Pons (tissue), 1 donor: Measurements from ENCODE around the gene SEPTIN5.
"Not testable (repeated sequence)": the region's sequence is repeated elsewhere in the genome, so short reads cannot be mapped to it uniquely, and the experiment has no call there.

ENCODE experiments used
- DNase-seq: peaks from one replicate; pipeline ENCODE4 v3.0.0-alpha.2; 2016; ENCODE audit warnings: low spot score

Gene SEPTIN5

DNA sequence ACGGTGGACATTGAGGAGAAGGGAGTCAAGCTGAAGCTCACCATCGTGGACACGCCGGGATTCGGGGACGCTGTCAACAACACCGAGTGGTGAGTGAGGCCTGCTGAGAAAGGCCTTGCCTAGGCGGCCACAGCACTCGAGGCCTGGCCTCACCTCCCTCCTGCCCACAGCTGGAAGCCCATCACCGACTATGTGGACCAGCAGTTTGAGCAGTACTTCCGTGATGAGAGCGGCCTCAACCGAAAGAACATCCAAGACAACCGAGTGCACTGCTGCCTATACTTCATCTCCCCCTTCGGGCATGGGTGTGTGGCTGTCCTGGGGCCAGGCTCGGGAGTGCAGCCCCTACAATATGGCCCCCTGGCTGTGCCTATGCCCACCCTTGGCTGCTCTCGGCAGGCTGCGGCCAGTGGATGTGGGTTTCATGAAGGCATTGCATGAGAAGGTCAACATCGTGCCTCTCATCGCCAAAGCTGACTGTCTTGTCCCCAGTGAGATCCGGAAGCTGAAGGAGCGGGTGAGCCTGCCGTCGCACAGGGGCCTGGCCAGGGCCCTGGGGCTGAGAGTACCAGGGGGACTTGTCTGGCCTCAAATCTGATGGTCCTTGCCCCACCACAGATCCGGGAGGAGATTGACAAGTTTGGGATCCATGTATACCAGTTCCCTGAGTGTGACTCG, 6.0 kb downstream of the SEPTIN5 start:
- no peak for DNase-seq

DNA sequence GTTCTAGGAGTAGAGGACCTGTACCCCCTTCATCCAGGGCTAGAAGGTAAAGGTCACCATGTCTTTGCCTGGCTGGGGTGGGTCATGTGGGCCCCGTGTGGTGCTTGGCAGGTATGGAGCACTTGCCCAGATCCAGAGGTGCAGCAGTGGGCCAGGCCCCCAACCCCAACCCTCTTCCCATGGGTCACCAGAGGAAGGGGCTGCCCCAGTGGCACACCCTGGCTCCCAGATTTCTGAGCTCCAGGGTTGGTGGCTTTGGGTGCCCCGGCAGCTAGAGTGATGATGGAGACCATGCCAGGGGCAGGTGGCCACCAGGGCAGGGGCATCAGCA, 6.7 kb downstream of the SEPTIN5 start:
- DNase-seq, result no peak

DNA sequence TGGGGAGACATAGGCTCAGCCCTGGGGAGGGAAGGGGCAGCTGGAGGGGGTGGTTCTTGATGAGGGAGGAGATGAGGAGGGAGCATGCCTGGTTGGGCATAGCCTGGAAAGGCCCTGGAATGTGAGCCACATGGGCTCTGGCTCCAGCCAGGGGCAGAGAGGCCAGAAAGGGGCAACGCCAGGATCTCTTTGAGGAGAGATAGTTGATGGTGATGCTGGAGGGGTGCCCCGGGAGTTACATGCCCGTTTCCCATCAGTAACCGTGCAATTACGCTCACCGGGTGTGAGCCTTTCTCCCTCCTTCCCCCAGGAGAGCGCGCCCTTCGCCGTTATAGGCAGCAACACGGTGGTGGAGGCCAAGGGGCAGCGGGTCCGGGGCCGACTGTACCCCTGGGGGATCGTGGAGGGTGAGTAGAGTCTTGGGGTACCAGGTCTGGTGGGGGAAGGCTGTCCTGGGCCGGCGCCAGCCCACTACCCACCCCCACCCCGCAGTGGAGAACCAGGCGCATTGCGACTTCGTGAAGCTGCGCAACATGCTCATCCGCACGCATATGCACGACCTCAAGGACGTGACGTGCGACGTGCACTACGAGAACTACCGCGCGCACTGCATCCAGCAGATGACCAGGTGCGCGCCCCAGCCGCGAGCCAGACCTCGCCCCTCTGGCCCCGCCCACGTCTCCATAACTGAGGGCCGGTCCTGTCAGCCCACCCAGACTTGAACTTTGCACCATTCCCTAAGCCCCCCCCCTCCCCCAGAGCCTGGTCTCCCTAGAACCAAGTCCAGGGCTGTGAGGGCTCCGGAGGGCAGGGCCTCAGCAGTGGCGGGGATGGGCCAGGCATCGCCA, 7.3 kb downstream of the SEPTIN5 start:
- no peak for DNase-seq

DNA sequence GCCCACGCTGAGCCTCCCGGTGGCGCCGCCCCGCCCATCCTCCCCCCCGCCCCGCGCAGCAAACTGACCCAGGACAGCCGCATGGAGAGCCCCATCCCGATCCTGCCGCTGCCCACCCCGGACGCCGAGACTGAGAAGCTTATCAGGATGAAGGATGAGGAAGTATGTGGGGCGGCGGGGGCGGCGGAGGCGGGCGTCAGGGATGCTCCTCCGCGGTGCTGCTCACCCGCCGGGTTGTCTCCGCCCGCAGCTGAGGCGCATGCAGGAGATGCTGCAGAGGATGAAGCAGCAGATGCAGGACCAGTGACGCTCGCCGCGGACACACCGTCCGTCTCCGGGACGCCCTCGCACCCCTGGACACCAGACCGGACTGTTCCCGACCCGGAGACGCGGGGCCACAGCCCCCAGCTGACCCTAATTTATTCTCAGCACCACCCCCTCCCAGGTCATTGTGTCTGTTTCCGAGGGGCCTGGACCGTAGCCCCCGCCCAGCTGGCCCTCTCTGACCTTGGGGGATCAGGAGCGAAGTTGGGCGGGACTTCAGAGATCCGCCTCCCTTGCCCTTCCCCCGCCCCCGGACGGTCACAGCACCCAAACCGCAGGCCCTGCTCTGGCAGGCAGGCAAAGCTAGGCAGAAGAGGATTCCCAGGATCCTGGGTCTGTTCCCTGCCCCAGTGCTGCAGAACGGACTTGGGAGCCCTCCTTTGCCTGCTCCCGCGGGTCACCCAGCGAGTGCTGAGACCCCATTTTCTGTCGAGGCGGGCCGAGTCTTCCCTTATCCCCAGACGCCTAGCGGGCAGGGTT, 8.1 kb downstream of the SEPTIN5 start:
- no peak for DNase-seq

DNA sequence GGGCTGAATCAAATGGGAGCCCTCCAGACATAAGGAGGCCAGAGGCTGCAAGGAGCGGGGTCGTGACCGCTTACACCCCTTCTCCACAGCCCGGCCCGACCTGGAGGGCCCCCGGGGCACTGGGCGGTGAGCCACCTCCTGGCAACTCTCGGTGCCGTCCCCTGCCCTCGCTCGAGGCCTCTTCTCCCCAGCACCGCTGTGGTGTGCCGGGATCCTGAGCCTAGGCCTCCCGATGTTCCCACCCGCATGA, 8.6 kb downstream of the SEPTIN5 start:
- no peak for DNase-seq

DNA sequence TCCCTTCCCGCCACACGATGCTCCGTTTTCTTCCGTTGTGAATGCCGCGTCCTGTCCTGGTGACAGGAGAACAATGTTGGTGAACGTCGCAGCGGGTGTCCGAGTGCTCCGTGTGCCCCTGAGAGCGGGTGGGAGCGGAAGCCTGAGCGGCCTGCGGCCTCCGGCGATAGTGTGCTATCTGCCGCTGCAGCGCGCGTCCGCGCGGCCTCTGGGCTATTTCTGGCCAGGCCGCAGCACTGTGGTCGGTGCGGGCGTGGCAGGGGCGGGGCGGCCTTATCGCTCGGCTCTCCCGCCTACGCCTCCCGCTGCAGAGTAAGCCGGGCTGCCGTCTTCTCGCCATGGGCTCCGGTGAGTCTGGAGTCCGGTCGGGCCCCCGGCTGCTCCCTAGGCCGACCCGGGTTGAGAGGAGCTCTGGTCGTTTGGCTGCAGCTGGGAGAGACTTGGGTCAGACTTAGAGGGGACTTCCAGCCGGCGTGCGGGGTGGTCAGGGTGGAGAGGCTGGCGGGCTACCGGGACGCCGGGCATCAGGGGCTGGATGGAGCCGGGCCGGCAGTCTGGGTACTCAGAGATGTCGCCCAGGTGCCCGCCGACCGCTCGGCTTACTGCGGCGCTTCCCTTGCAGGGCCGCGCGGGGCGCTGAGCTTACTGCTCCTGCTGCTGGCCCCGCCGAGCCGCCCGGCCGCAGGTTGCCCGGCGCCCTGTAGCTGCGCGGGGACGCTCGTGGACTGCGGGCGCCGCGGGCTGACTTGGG, 9.1 kb downstream of the SEPTIN5 start, which contains the start of gene GP1BB:
Gene GP1BB (plus strand): TSS at position 308 of the 751 bp plus-strand sequence. CDS start 31 bp downstream, at position 339.
- DNase-seq, result no peak

DNA sequence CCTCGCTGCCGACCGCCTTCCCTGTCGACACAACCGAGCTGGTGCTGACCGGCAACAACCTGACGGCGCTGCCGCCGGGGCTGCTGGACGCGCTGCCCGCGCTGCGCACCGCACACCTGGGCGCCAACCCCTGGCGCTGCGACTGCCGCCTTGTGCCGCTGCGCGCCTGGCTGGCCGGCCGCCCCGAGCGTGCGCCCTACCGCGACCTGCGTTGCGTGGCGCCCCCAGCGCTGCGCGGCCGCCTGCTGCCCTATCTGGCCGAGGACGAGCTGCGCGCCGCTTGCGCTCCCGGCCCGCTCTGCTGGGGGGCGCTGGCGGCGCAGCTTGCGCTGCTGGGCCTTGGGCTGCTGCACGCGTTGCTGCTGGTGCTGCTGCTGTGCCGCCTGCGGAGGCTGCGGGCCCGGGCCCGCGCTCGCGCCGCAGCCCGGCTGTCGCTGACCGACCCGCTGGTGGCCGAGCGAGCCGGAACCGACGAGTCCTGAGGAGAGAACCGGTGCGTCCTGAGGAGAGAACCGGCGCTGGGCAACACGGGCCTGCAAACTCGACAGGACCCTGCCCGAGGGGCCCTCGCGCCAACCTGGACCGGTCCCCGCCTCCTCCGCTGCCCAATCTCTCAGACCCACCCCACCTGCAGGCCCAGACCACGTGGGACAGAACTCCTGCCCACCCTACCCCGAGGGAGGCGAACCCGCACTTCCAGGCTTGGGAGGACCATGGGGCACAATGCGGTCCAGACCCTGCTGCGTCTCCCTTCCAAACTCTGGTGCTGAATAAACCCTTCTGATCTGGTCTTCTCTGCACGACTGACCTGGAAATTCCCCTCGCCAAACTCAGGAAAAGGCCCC, 9.9 kb downstream of the SEPTIN5 start:
- DNase-seq, result no peak

DNA sequence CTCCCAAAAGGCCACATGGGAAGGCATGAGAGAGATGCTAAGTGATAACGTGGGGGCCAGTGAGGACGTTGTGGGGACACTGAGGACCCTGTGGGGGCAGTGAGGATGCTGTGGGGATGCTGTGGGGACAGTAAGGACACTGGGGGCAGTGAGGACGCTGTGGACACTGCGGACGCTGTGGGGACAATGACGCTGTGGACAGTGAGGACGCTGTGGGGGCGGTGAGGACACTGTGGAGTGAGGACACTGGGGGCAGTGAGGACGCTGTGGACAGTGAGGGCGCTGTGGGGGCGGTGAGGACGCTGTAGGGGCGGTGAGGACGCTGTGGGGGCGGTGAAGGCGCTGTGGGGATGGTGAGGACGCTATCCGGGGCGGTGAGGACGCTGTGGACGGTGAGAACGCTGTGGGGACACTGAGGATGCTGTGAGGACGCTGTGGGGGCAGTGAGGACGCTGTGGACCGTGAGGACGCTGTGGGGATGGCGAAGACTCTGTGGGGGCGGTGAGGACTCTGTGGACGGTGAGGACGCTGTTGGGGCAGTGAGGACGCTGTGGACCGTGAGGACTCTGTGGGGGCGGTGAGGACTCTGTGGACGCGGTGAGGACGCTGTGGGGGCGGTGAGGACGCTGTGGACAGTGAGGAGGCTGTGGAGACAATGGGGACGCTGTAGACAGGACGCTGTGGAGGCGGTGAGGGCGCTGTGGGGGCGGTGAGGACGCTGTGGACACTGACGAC, 10.8 kb downstream of the SEPTIN5 start:
- no peak for DNase-seq

DNA sequence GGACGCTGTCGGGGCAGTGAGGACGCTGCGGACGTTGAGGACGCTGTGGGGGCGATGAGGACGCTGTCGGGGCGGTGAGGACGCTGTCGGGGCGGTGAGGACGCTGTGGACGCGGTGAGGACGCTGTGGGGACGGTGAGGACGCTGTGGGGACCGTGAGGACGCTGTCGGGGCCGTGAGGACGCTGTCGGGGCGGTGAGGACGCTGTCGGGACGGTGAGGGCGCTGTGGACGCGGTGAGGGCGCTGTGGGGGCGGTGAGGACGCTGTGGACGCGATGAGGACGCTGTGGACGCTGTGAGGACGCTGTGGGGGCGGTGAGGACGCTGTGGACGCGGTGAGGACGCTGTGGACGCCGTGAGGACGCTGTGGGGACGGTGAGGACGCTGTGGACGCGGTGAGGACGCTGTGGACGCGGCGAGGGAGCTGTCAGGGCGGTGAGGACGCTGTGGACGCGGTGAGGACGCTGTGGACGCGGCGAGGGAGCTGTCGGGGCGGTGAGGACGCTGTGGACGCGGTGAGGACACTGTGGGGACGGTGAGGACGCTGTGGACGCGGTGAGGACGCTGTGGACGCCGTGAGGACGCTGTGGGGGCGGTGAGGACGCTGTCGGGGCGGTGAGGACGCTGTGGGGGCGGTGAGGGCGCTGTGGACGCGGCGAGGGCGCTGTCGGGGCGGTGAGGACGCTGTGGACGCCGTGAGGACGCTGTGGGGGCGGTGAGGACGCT, 11.9 kb downstream of the SEPTIN5 start:
- DNase-seq, result not testable (repeated sequence)

DNA sequence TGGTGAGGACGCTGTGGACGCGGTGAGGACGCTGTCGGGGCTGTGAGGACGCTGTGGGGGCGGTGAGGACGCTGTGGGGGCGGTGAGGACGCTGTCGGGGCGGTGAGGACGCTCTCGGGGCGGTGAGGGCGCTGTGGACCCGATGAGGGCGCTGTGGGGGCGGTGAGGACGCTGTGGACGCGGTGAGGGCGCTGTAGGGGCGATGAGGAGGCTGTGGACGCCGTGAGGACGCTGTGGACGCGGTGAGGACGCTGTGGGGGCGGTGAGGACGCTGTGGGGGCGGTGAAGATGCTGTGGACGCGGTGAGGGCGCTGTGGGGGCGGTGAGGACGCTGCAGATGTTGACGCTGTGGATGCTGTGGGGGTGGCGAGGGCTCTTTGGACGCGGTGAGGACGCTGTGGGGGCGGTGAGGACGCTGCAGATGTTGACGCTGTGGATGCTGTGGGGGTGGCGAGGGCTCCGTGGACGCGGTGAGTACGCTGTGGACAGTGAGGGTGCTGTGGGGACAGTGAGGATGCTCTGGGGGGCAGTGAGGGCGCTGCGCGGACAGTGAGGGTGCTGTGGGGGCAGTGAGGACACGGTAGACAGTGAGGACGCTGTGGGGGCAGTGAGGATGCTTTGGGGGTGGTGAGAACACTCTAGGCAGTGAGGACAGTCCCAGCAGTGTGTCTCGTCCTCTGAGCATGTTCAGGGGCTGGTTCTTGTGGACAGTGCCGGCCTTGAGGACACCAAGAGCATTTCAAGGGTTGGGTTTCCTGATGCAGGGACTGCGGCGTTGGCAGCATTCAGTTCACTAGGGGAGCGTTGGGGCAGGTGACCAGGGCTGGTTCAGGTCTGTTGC, 13.2 kb downstream of the SEPTIN5 start:
- DNase-seq, result no peak

DNA sequence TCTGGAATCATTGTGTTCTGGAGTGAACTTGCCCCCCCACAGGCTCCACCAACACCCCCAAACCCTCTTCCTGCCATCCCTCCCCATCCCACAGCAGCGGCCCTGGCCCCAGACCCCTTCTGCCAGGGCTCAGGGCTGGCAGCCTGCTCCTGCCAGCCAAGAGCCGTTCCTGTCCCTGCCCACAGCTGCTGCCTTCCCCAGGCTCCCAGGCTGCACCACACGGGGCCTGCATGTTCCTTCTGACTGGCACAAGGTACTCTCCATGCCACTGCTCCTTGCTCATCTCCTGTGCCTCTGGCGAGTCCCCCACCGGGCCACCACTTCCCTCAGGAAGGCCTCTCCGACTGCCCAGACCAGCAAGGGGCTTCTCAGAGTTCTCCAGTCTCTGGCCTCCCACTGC, 14.0 kb downstream of the SEPTIN5 start:
- DNase-seq, result no peak

DNA sequence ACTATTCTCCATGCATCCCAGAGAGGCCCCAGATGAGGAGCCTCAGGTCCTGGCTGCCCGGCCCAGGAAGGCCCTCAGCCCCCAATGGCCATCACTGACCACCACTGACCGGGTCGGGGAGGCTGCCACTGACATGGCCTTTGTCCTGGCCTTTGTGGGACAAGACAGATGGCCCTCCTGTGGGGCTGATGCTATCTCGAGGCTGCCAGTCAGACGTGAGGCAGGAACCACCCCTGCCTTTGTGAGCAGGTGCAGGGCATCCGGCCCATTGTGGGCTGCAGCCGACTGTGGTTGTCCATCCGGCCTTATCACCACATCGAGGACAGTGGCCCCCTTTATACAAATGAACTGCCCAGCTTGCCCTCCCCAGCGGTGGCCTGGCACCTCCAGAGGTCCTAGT, 14.5 kb downstream of the SEPTIN5 start:
- DNase-seq, result no peak

DNA sequence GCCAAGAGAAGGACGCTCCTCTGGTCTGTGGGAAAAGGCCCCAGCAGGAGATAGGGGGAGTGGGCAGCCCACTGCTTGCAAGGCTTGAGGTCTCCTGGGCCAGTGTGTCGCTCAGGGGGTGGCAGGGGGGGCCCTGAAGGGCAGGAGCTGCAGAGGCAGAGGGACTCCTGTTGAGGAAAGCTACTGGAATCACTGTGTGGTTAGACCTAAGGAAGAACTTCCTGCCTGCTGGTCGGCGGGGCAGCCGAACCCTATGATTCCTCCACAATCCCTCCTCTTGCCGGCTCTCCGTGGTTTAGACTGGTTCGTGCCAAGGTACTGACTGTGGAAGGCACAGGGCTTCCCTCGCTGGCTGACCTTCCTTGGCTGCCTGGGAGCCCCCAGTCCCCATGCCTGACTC, 15.2 kb downstream of the SEPTIN5 start:
- no peak for DNase-seq

DNA sequence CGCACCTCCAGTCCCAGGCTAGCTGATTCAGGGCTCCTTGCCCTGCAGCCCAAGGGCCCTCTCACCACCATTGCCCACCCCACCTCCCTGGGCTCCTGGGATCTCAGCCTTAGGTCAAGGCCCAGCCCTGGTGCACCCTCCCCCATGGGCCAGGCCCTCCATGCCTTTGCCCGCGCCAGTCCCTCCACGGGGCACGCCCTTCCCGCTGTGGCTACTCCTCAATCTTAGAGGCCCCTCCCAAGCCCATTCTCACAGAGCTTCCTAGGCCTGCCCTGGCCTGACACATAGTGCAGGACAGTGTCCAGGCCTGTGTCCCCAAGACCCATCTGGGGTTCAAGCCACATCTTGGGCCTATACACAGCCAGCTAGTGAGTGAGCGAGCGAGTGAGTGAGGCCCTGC, 15.9 kb downstream of the SEPTIN5 start:
- no peak for DNase-seq

DNA sequence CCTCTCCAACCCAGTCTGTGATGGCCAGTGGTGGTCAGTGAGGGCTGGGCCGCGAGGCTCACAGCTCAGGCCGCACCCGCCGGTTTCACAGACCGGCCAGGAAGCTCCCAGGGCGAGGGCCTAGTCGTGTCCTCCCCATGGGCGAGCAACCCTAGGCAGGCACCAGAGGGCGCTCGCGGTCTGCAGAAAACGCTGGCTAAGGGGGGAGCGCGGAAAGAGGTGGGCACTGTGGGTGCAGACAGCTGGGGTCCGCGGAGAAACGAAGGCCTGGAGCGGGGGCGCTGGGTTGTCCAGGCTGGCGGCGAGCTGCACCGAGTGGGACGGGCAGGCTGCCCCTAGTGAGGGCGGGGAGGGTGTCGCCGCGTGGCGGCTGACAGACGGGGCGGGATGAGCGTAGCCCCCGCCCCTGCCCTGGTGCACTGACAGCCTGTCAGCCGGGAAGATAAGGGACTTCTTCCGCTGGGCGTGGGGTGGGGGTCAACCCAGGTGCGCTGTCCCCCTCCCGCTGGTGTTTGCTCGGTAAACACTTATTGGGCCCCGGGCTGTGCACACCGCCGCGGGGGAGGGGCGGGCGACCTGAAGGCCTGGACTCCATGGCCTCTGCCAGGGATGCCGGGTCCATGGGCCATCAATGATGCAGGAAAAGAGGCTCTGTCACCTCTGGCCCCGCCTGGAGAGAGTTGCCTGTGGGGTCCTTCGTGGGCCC, 16.5 kb downstream of the SEPTIN5 start:
- DNase-seq, result peak; percentile 61

DNA sequence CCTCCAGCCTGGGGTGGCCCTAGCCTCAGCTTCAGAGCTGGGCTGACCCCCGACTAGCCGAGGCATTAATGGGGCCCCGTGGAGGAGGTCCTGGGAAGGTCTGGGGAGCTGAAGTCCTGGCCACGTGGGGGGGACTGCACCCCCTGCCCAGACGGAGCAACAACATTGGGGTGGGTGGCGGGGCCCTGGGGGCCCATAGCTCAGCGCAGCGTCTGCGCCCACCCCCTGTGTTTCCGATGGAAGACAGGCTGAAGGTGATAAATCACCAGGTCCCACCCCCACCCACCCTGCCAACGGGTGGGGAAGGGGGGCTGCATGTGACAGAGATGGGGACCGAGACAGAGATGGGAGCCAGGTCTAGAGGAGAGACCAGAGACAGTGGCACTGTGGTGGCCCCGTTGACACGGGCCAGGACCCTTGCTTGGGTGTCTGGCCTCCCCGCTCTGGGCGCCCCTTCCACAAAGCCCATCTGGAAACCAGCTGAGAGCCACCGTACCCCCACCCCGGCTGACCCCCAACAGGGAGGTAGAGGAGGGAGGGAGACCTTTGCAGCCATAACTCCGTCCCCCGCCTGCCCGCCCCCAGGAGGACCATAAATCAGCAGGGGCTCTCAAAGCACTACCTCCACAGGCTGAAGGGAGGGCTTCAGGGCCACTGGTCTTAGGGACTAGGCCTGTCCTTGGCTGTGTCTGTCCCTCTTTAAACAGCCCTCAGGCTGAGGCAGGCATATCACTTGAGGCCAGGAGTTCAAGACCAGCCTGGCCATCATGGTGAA, 17.2 kb downstream of the SEPTIN5 start:
- DNase-seq, result no peak

DNA sequence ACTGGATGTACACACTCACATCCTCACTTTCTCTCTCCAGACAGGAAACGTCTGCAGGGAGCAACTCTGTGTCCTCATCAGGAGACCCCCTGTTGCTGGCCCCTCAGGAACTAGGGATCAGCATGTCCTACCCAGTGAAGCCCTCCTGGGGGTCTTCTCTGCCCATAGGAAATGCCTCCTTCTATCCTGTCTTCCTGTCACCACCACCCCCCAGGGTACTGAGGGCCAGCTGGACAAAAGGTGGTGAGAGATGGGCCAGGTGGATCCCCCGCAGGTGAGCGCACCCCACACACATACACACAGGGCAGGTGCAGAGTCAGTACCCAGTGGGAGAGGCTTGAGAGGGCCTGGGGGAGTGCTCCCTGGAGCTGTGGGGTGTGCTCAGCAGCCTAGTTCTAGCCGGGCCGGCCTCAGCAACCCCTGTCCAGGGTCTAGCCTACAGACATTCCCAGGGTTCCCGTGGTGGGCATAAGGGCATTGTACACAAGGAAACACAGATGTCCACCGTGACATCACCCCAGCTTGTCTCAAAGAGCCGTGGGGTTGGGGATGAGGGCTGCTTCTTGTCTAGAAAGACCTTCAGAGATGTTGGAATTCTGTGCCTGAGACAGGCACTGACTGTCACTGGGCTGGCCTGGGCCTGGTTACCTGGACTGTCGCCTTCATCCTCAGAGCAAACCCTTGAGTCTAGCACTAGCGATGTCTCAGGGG, 18.3 kb downstream of the SEPTIN5 start:
- no peak for DNase-seq
